Kidney epithelial cell (primary cell): Measurements from ENCODE around the gene VAV1. TPM values are rescaled to one million over a fixed set of nuclear protein-coding genes. Genes with fewer than 3 reads are reported as not detected.
"Not testable (repeated sequence)": the region's sequence is repeated elsewhere in the genome, so short reads cannot be mapped to it uniquely, and the experiment has no call there.

Experiments
- DNase-seq: peaks from one replicate; pipeline ENCODE4 v3.0.0-alpha.2; 2010; ENCODE audit warnings: low read depth
- H3K27me3 ChIP-seq: 2 replicates; pipeline ENCODE4 v1.6.0; 2011; ENCODE audit warnings: low read length; ENCODE audit not compliant: control insufficient read depth, insufficient read depth
- H3K36me3 ChIP-seq: 2 replicates; pipeline ENCODE4 v1.5.1; 2011; ENCODE audit warnings: low read length; ENCODE audit not compliant: control insufficient read depth, insufficient read depth
- H3K4me3 ChIP-seq: 2 replicates; pipeline ENCODE4 v1.5.1; 2011; ENCODE audit warnings: low read depth, mild to moderate bottlenecking, control low read depth, low read length
- CTCF ChIP-seq: IDR thresholded peaks from 2 replicates; pipeline ENCODE4 v1.5.1; 2011; ENCODE audit warnings: mild to moderate bottlenecking, moderate library complexity, low read length, control low read depth, inconsistent platforms; ENCODE audit not compliant: insufficient read depth, poor library complexity, severe bottlenecking
- total RNA-seq: library from RNA; depleted of rRNA; stranded (reverse); fragments of >200 nt; gene quantifications from 2 replicates; pipeline ENCODE4 v1.2.3, GENCODE V29; 2015

VAV1 gene
- total RNA-seq, 1 donor from 2014 or later, result 0.50 TPM

- peaks cover 2% of the 10 kb centered on the region for H3K27me3 ChIP-seq
- DNase-seq, result no peak
- peak; percentile 18 for TF ChIP-seq CTCF
- no peak overlapping the region for H3K4me3 ChIP-seq
- peaks cover 1% of the 10 kb centered on the region for H3K36me3 ChIP-seq
These were observed 3.4 kb upstream of the VAV1 start for GRCh38 chr19:6769006-6769619.

- H3K4me3 ChIP-seq, DNase-seq, H3K36me3 ChIP-seq, H3K27me3 ChIP-seq: not testable (repeated sequence)
These were observed 870 bp upstream of the VAV1 start for GRCh38 chr19:6771648-6772027.

GRCh38 chr19:6772866-6773322 is 386 bp downstream of the VAV1 start:
- Histone ChIP-seq H3K36me3 (no peaks in the 10 kb centered on the region), H3K27me3 (peaks cover 2% of the 10 kb centered on the region), H3K4me3 (no peak overlapping the region)
- no peak for TF ChIP-seq CTCF
- DNase-seq, result no peak

DNA sequence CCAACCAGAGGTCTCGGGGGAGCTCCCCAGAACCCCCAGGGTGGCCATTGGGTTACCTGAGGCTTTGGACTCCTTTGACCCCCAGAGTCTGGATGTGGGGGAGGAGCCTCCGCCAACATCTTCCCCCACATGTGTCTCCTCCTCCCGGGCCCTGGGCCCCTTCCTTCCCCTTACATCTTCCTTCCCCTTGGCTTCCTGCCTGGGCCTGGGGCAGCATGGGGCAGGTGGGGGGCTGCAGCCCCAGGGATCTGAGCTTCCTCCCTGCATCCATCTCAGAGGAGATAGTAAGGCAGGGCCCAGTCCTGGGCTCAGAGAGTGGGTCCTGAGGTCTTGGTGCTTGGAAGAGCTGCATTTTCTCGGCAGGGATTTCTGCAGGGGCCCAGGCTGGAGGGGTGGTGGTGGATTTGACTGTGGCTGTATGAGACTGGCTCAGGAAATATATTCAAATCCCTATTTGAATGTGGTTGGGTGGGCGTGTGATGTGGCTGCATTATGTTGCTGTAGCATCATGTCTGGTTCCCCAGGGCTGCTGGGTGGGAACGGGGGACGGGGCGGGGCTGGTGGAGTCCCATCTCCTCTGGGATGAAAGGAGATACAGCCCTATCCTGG is 919 bp downstream of the VAV1 start:
- H3K27me3 ChIP-seq, result peaks cover 2% of the 10 kb centered on the region
- no peaks in the 10 kb centered on the region for H3K36me3 ChIP-seq
- DNase-seq, result no peak
- H3K4me3 ChIP-seq, result no peak overlapping the region
- TF ChIP-seq CTCF, result no peak

GRCh38 chr19:6774821-6775707 is 2.6 kb downstream of the VAV1 start:
- no peak for TF ChIP-seq CTCF
- no peak for DNase-seq

GRCh38 chr19:6776045-6776444 is 3.5 kb downstream of the VAV1 start:
- not testable (repeated sequence) for DNase-seq, H3K36me3 ChIP-seq, H3K4me3 ChIP-seq, H3K27me3 ChIP-seq

More at GRCh38 chr19:6774821-6775707, 2.6 kb downstream of the VAV1 start:
- H3K27me3 ChIP-seq, result peaks cover 2% of the 10 kb centered on the region
- H3K36me3 ChIP-seq, result no peaks in the 10 kb centered on the region
- H3K4me3 ChIP-seq, result no peak overlapping the region
